Dermis blood vessel endothelial cell (primary cell): ENCODE results near the gene RNF157. TPM values are rescaled to one million over a fixed set of nuclear protein-coding genes. Genes with fewer than 3 reads are reported as not detected.
"Not testable (repeated sequence)": the region's sequence is repeated elsewhere in the genome, so short reads cannot be mapped to it uniquely, and the experiment has no call there.

Source experiments
- DNase-seq: peaks from one replicate; pipeline ENCODE4 v3.0.0; 2010
- total RNA-seq: library from RNA; depleted of rRNA; stranded (reverse); fragments of >200 nt; gene quantifications from 2 replicates; pipeline ENCODE4 v1.2.3, GENCODE V29; 2014

The RNF157 gene
- total RNA-seq, 1 donor from 2014 or later = 0.34 TPM

GRCh38 chr17:76270127-76270592 lies 29.9 kb upstream of the RNF157 start:
- DNase-seq = no peak

- DNase-seq = no peak
Observed at GRCh38 chr17:76268991-76269981, 29.0 kb upstream of the RNF157 start.

GRCh38 chr17:76268015-76268749 lies 27.9 kb upstream of the RNF157 start:
- DNase-seq = peak; percentile 82

GRCh38 chr17:76267581-76268001 lies 27.3 kb upstream of the RNF157 start:
- not testable (repeated sequence) for DNase-seq

GRCh38 chr17:76267051-76267576 lies 26.8 kb upstream of the RNF157 start:
- DNase-seq = no peak

GRCh38 chr17:76266244-76266938 lies 26.1 kb upstream of the RNF157 start:
- peak; percentile 67 for DNase-seq

GRCh38 chr17:76265624-76266243 lies 25.4 kb upstream of the RNF157 start:
- DNase-seq = peak; percentile 62

- DNase-seq = peak; percentile 100
Observed at GRCh38 chr17:76264755-76265623, 24.7 kb upstream of the RNF157 start, which contains the start of gene UBALD2. UBALD2 (plus strand) TSS chr17:76265348; CDS start chr17:76265506, 158 bp downstream.

- no peak for DNase-seq
Observed at GRCh38 chr17:76264425-76264754, 24.1 kb upstream of the RNF157 start.

- DNase-seq = no peak
Observed at GRCh38 chr17:76263896-76264295, 23.6 kb upstream of the RNF157 start.

GRCh38 chr17:76262732-76263344 lies 22.5 kb upstream of the RNF157 start:
- peak; percentile 73 for DNase-seq

- peak; percentile 97 for DNase-seq
Observed at GRCh38 chr17:76261421-76262215, 21.3 kb upstream of the RNF157 start.

GRCh38 chr17:76260669-76261068 lies 20.4 kb upstream of the RNF157 start:
- DNase-seq = no peak

GRCh38 chr17:76260220-76260619 lies 19.9 kb upstream of the RNF157 start:
- no peak for DNase-seq

GRCh38 chr17:76256430-76257050 lies 16.2 kb upstream of the RNF157 start:
- not testable (repeated sequence) for DNase-seq

GRCh38 chr17:76255801-76256429 lies 15.6 kb upstream of the RNF157 start:
- DNase-seq = no peak

- no peak for DNase-seq
Observed at GRCh38 chr17:76254275-76254674, 14.0 kb upstream of the RNF157 start.

GRCh38 chr17:76253841-76254240 lies 13.5 kb upstream of the RNF157 start:
- DNase-seq = no peak
